Measurements from ENCODE around the gene MANBA.
A peak's percentile ranks its signal among the peaks of the same experiment; 100 is the strongest.

The MANBA gene

DNA sequence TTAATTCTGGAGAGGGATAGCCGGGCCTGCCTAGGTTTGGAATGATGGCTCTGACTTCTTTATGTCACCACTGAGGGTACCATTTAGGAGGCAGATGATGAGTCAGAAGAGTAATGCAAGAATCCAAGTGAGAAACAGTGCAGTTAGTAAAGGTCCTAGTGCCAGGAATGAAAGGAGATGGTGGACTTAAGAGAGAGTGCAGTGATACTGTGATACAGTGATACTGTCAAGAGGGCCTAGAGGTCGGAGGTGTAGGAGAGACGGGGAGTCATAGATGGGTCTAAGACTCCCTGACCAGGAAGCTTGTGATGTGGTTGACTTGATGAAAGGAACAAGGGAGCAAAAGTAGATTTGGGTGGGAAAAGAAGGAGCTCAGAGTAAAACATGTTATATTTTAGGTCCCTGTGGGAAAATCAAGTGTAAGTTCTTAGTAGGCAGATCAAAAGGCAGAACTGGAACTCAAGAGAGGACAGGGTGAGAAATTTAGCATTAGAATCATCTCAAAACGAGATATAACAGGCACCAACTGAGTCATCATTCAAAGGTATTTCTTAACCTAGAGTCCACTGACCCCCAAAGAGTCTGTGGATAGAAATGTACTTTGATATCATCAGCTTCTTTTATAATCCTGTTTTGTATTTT lies 174.6 kb downstream of the MANBA start:
- Mint-ChIP-seq H3K36me3 (ENCODE audit: insufficient read depth) (peaks cover 35% of the 10 kb centered on the region), H3K4me1 (peaks cover 44% of the 10 kb centered on the region), H3K9me3 (no peaks in the 10 kb centered on the region), H3K27me3 (no peaks in the 10 kb centered on the region), H3K4me3 (peak overlapping the region; percentile 0), H3K27ac (ENCODE audit: low read depth) (peak overlapping the region; percentile 44)
- ATAC-seq (replicated peaks; ENCODE audit: extremely low read depth, poor library complexity, severe bottlenecking) (no peak), DNase-seq (ENCODE audit: low spot score in 2 of 2) (no peak)

- Mint-ChIP-seq H3K4me1 (peaks cover 40% of the 10 kb centered on the region), H3K9me3 (no peaks in the 10 kb centered on the region), H3K27me3 (no peaks in the 10 kb centered on the region), H3K4me3 (no peak overlapping the region), H3K27ac (ENCODE audit: low read depth) (peak overlapping the region; percentile 44), H3K36me3 (ENCODE audit: insufficient read depth) (peaks cover 30% of the 10 kb centered on the region)
- ATAC-seq (replicated peaks; ENCODE audit: extremely low read depth, poor library complexity, severe bottlenecking), result no peak
- no peak for DNase-seq (ENCODE audit: low spot score in 2 of 2)
Measured at GRCh38 chr4:102585329-102585728, 175.4 kb downstream of the MANBA start.

DNA sequence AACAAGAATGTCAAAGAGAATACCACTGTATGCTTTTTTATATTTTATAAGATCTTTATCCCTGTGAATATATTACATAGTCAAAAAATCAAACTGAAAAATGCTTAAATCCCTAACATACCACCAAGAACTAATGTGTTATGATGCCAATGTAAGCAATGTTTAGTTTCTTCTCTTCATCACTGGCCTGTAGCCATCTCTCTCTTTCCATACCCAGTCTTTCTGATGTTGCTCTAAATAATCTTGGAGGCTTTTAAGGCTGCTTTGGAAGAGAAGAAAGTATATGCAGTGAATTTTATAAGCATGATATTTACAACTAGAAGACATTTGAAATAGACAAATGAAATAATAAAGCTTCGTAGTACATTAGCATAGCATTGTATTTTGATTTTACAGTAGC lies 176.7 kb downstream of the MANBA start:
- H3K9me3 Mint-ChIP-seq, result no peaks in the 10 kb centered on the region
- ATAC-seq (replicated peaks; ENCODE audit: extremely low read depth, poor library complexity, severe bottlenecking), result no peak
- no peaks in the 10 kb centered on the region for H3K27me3 Mint-ChIP-seq
- DNase-seq (ENCODE audit: low spot score in 2 of 2), result no peak
- peak overlapping the region; percentile 54 for H3K27ac Mint-ChIP-seq (ENCODE audit: low read depth)
- H3K36me3 Mint-ChIP-seq (ENCODE audit: insufficient read depth), result peaks cover 36% of the 10 kb centered on the region
- no peak overlapping the region for H3K4me3 Mint-ChIP-seq
- H3K4me1 Mint-ChIP-seq, result peaks cover 30% of the 10 kb centered on the region
